PC-3 (cell line): ENCODE measurements around the gene POU3F3.

Experiments
- CTCF ChIP-seq: fragments of 300-600 bp; sonication (generic); conservative IDR thresholded peaks from 2 replicates; pipeline ENCODE4 v1.5.1; 2017; ENCODE audit warnings: antibody characterized with exemption, low read depth, mild to moderate bottlenecking, low read length
- EZH2 ChIP-seq: fragments of 300-600 bp; sonication (generic); IDR thresholded peaks from one replicate; pipeline ENCODE4 v1.6.1; 2017; ENCODE audit warnings: antibody characterized with exemption, mild to moderate bottlenecking, low read length; ENCODE audit not compliant: unreplicated experiment

GRCh38 chr2:104859291-104859765, 5.4 kb downstream of the POU3F3 start:
- no peak for TF ChIP-seq CTCF
- no peak for TF ChIP-seq EZH2
